ENCODE measurements around the gene FCRL2. TPM values are rescaled to one million over a fixed set of nuclear protein-coding genes. Genes with fewer than 3 reads are reported as not detected.
"Not testable (repeated sequence)": the region's sequence is repeated elsewhere in the genome, so short reads cannot be mapped to it uniquely, and the experiment has no call there.

Gene FCRL2
- total and polyA plus RNA-seq, 2 donors: 0.03 to 0.26 TPM

DNA sequence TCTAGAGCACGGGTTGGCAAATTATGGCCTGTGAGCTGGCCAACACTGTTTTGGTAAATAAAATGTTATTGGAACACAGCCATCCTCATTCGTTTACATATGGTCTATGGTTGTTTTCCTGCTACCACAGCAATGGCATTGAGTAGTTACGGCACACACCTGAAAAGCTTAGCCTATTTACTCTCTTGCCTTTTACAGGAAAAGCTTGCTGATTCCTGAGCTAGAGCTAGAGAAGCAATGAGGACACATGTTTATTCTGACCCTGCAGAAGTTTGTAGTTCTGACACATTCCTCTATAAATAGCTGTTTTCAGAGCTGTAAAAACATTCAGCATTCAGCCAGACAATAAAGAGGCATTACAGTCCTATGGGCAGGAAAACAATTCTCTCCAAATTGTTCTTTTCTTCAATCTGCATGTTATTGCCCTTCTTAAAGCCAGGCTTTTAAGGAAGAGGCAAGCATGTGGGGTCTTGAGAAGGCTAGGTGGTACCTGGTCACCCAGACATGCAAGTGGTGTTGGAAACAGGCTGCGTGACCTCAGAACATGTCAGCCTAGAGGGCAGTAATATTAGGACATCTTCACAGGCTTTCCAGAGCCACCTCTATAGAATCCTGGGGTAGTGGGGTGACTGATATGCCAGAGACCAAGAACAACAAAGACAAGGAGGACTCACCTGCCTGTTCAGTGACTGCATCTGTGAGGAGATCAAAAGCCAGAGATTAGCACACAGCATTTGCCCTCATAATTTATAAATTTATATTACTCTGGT is 1.6 kb downstream of the FCRL2 start:
- H3K4me1 ChIP-seq (ENCODE audit: insufficient read depth): no peaks in the 10 kb centered on the region
- WGBS: 65% methylated on average over 4 of the region's 4 CpGs
- no peaks in the 10 kb centered on the region for H3K36me3 ChIP-seq (ENCODE audit: insufficient read depth)
- H3K27ac ChIP-seq (ENCODE audit: low read depth): no peak overlapping the region
- no peak overlapping the region for H3K4me3 ChIP-seq (ENCODE audit: low read depth, low read length)
- no peak for DNase-seq (ENCODE audit: extremely low spot score)

DNA sequence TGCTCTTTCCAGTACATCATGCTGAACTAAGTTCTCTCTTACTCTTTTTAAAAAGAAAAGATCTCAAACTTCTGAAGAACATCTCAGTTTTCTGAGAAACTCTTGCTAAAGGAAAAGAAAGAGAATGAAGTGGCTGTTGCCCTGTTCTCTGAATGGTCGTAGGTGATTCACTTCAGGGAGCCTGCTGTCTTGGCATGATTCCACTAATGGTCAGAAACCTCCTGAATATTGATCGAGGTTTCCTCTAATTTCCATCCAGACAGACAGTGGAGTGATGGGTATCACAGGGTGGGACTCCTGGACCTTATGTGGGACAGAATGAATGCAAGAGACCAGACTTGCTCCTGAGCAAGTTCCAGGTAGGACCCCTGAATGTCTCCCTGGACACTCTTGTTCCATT is 2.5 kb downstream of the FCRL2 start:
- Histone ChIP-seq H3K36me3 (ENCODE audit: insufficient read depth) (no peaks in the 10 kb centered on the region), H3K27ac (ENCODE audit: low read depth) (no peak overlapping the region), H3K4me1 (ENCODE audit: insufficient read depth) (no peaks in the 10 kb centered on the region), H3K4me3 (ENCODE audit: low read depth, low read length) (no peak overlapping the region)
- no peak for DNase-seq (ENCODE audit: extremely low spot score)
- WGBS: 73% methylated on average over 2 of the region's 2 CpGs

DNA sequence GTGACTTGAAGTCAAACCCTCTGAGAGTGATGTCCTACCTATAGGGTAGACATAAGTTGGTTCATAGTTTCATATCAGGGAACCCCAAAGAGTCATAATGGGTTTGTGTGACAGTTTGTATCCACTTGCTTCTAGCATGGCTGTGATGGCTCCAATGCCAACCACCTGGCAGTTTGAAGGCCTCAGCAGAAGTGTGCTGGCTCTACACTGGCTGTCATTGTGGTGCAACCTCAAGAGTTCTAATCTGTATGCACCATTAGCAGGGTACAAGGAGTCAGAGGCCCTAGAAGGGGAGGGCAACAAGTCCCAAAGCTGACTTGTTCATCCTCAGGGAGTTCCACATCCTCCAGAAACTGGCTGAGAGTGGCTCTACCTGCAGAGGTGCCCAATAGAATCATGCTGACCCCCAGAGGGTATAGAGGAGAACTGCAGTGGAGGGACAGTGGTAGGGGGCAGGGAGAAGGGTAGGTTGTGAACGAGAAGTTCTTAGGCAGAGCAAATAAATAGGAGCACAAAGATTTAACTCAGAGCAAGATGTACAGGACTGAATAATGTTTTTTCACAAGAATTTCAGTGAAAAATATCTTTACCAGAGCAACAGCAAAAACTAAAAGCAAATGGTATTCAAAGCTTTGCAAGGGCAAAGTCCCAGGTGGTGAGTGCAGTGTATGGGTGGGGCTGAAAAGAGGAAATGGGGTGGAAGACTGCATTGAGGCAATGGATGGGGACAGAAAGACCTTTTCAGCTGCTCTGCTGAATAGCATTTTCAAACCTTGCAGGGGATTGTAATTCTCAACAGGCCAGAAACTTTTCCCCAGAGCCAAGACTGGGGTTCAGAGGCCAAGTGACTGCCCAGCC is 3.2 kb downstream of the FCRL2 start:
- no peak for DNase-seq (ENCODE audit: extremely low spot score)
- H3K4me1 ChIP-seq (ENCODE audit: insufficient read depth): no peaks in the 10 kb centered on the region
- no peak overlapping the region for H3K27ac ChIP-seq (ENCODE audit: low read depth)
- H3K36me3 ChIP-seq (ENCODE audit: insufficient read depth): no peaks in the 10 kb centered on the region
- 23% methylated on average over 1 of the region's 1 CpG for WGBS
- H3K4me3 ChIP-seq (ENCODE audit: low read depth, low read length): no peak overlapping the region

- no peak for DNase-seq (ENCODE audit: extremely low spot score)
- Histone ChIP-seq H3K36me3 (ENCODE audit: insufficient read depth) (no peaks in the 10 kb centered on the region), H3K4me3 (ENCODE audit: low read depth, low read length) (no peak overlapping the region), H3K27ac (ENCODE audit: low read depth) (no peak overlapping the region), H3K4me1 (ENCODE audit: insufficient read depth) (no peaks in the 10 kb centered on the region)
- 71% methylated on average over 8 of the region's 8 CpGs for WGBS
Observed at GRCh38 chr1:157771661-157772425, 5.1 kb downstream of the FCRL2 start.

GRCh38 chr1:157770442-157771043 is 6.4 kb downstream of the FCRL2 start:
- no peak overlapping the region for H3K27ac ChIP-seq (ENCODE audit: low read depth)
- H3K36me3 ChIP-seq (ENCODE audit: insufficient read depth): no peaks in the 10 kb centered on the region
- no peaks in the 10 kb centered on the region for H3K4me1 ChIP-seq (ENCODE audit: insufficient read depth)
- WGBS: 50% methylated on average over 9 of the region's 9 CpGs
- DNase-seq (ENCODE audit: extremely low spot score): no peak
- H3K4me3 ChIP-seq (ENCODE audit: low read depth, low read length): no peak overlapping the region

GRCh38 chr1:157766792-157767191 is 10.1 kb downstream of the FCRL2 start:
- H3K4me3 ChIP-seq (ENCODE audit: low read depth, low read length): no peak overlapping the region
- H3K27ac ChIP-seq (ENCODE audit: low read depth): no peak overlapping the region
- no peaks in the 10 kb centered on the region for H3K4me1 ChIP-seq (ENCODE audit: insufficient read depth)
- H3K36me3 ChIP-seq (ENCODE audit: insufficient read depth): no peaks in the 10 kb centered on the region
- DNase-seq (ENCODE audit: extremely low spot score): no peak

GRCh38 chr1:157758018-157758417 is 18.9 kb downstream of the FCRL2 start:
- WGBS: 88% methylated on average over 4 of the region's 4 CpGs
- H3K36me3 ChIP-seq (ENCODE audit: insufficient read depth): no peaks in the 10 kb centered on the region

GRCh38 chr1:157753611-157754010 is 23.3 kb downstream of the FCRL2 start:
- no peaks in the 10 kb centered on the region for H3K4me1 ChIP-seq (ENCODE audit: insufficient read depth)
- no peak for DNase-seq (ENCODE audit: extremely low spot score)
- H3K4me3 ChIP-seq (ENCODE audit: low read depth, low read length): no peak overlapping the region
- no peaks in the 10 kb centered on the region for H3K36me3 ChIP-seq (ENCODE audit: insufficient read depth)
- 60% methylated on average over 1 of the region's 1 CpG for WGBS
- H3K27ac ChIP-seq (ENCODE audit: low read depth): no peak overlapping the region

More at GRCh38 chr1:157758018-157758417, 18.9 kb downstream of the FCRL2 start:
- DNase-seq (ENCODE audit: extremely low spot score): no peak
- H3K4me1 ChIP-seq (ENCODE audit: insufficient read depth): no peaks in the 10 kb centered on the region
- H3K4me3 ChIP-seq (ENCODE audit: low read depth, low read length): no peak overlapping the region
- no peak overlapping the region for H3K27ac ChIP-seq (ENCODE audit: low read depth)

GRCh38 chr1:157751283-157751682 is 25.6 kb downstream of the FCRL2 start:
- Histone ChIP-seq H3K4me1 (ENCODE audit: insufficient read depth) (no peaks in the 10 kb centered on the region), H3K36me3 (ENCODE audit: insufficient read depth) (no peaks in the 10 kb centered on the region), H3K4me3 (ENCODE audit: low read depth, low read length) (no peak overlapping the region), H3K27ac (ENCODE audit: low read depth) (no peak overlapping the region)
- 46% methylated on average over 3 of the region's 3 CpGs for WGBS
- DNase-seq (ENCODE audit: extremely low spot score): no peak

- no peak overlapping the region for H3K27ac ChIP-seq (ENCODE audit: low read depth)
- 94% methylated on average over 3 of the region's 3 CpGs for WGBS
Observed at GRCh38 chr1:157748262-157748817, 28.6 kb downstream of the FCRL2 start.

DNA sequence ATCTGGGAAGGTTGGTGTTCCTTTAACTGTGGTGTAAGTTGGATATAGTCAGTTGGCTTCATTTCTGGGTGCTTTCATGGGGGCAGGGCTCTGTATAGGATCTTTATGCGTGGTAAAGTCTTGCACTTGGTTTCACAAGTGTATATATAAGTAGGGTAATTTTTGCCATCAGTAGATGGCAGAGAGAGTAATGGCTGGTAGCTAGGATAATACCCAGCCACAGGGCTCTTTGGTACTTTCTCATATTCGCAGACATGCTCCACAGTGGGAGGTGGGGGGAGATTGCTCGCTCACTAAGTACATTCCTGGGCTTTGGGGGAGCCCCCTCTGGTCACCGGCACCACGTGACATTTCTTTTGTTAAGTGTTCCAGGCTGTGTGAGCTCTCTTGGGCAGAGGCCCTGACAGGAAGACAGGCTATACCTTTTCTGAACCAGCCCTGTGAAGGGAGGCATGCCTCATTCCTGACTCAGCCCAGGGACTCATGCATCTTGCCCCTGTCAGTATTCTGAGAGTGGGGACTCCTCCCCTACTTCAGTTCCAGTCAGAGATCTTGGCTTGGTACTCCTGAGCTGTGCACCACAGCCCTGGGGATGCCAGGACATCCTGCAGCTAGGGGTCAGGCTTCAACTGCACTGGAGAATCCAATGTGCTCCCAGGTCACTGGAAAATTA is 37.6 kb downstream of the FCRL2 start:
- WGBS: 67% methylated on average over 5 of the region's 5 CpGs
- DNase-seq (ENCODE audit: extremely low spot score): no peak

More at GRCh38 chr1:157748262-157748817, 28.6 kb downstream of the FCRL2 start:
- no peak overlapping the region for H3K4me3 ChIP-seq (ENCODE audit: low read depth, low read length)
- H3K36me3 ChIP-seq (ENCODE audit: insufficient read depth): no peaks in the 10 kb centered on the region
- no peak for DNase-seq (ENCODE audit: extremely low spot score)
- H3K4me1 ChIP-seq (ENCODE audit: insufficient read depth): no peaks in the 10 kb centered on the region

GRCh38 chr1:157735991-157736390 is 40.9 kb downstream of the FCRL2 start:
- not testable (repeated sequence) for H3K27ac ChIP-seq (ENCODE audit: low read depth); DNase-seq (ENCODE audit: extremely low spot score); H3K4me3 ChIP-seq (ENCODE audit: low read depth, low read length); H3K4me1 ChIP-seq (ENCODE audit: insufficient read depth); H3K36me3 ChIP-seq (ENCODE audit: insufficient read depth)
- WGBS: 84% methylated on average over 5 of the region's 5 CpGs

More for the DNA sequence above, 37.6 kb downstream of the FCRL2 start:
- no peaks in the 10 kb centered on the region for H3K36me3 ChIP-seq (ENCODE audit: insufficient read depth)
- no peak overlapping the region for H3K4me3 ChIP-seq (ENCODE audit: low read depth, low read length)
- H3K27ac ChIP-seq (ENCODE audit: low read depth): no peak overlapping the region
- no peaks in the 10 kb centered on the region for H3K4me1 ChIP-seq (ENCODE audit: insufficient read depth)

All from urinary bladder (tissue), 4 donors.